CD4-positive, alpha-beta memory T cell (primary cell): ENCODE data around the gene DCT. TPM values are rescaled to one million over a fixed set of nuclear protein-coding genes. Genes with fewer than 3 reads are reported as not detected.

ENCODE experiments used
- CTCF ChIA-PET: fragments of 350-600 bp; sonication (Branson Sonifier 250); formaldehyde crosslinking; loops from one replicate; lab custom pipeline; 2021; ENCODE audit warnings: inconsistent platforms; ENCODE audit not compliant: partially characterized antibody; lab: Charles Lee
- POLR2A ChIA-PET: fragments of 350-600 bp; sonication (Branson Sonifier 250); formaldehyde crosslinking; loops from one replicate; lab custom pipeline; 2021; ENCODE audit not compliant: partially characterized antibody; lab: Charles Lee
- DNase-seq, 5 donors: peaks; one replicate each; pipeline versions ENCODE4 v3.0.0 to v3.0.0-alpha.2; 2020 to 2022; ENCODE audit warnings: mixed read lengths in 1 of 5
- H3K27ac ChIP-seq: one replicate; pipeline ENCODE4 v1.7.0; 2013; ENCODE audit warnings: low read depth, low read length
- H3K27me3 ChIP-seq: 2 replicates; pipeline ENCODE4 v1.7.0; 2013; ENCODE audit warnings: mild to moderate bottlenecking, low read length, moderate library complexity; ENCODE audit not compliant: insufficient read depth
- H3K36me3 ChIP-seq: 2 replicates; pipeline ENCODE4 v1.7.0; 2013; ENCODE audit warnings: mild to moderate bottlenecking, low read length, moderate library complexity; ENCODE audit not compliant: insufficient read depth
- H3K4me1 ChIP-seq: 2 replicates; pipeline ENCODE4 v1.7.0; 2013; ENCODE audit warnings: mild to moderate bottlenecking, low read length, moderate library complexity; ENCODE audit not compliant: insufficient read depth
- H3K4me3 ChIP-seq, 2 donors: one replicate each; pipeline ENCODE4 v1.7.0; 2013; ENCODE audit warnings: low read length in 2 of 2, mild to moderate bottlenecking in 1 of 2
- H3K9me3 ChIP-seq, 2 donors: one replicate each; pipeline ENCODE4 v1.7.0; 2013; ENCODE audit warnings: low read length in 2 of 2, control low read depth in 1 of 2; ENCODE audit not compliant: control insufficient read depth in 1 of 2
- H3K27ac Mint-ChIP-seq, 7 donors: one replicate each; pipeline ENCODE4 v1.8.0; 2020 to 2021; ENCODE audit warnings: mixed read lengths in 7 of 7, mild to moderate bottlenecking in 6 of 7, inconsistent platforms in 3 of 7, moderate library complexity in 3 of 7
- H3K27me3 Mint-ChIP-seq, 2 donors: one replicate each; pipeline ENCODE4 v1.8.0; 2020 to 2021; ENCODE audit warnings: mixed read lengths in 2 of 2
- H3K36me3 Mint-ChIP-seq, 2 donors: one replicate each; pipeline ENCODE4 v1.8.0; 2020 to 2021; ENCODE audit warnings: mixed read lengths in 2 of 2, inconsistent platforms in 1 of 2, mild to moderate bottlenecking in 1 of 2
- H3K4me1 Mint-ChIP-seq, 4 donors: one replicate each; pipeline ENCODE4 v1.8.0; 2020 to 2021; ENCODE audit warnings: mixed read lengths in 4 of 4, mild to moderate bottlenecking in 1 of 4
- H3K4me3 Mint-ChIP-seq, 8 donors: one replicate each; pipeline ENCODE4 v1.8.0; 2020 to 2021; ENCODE audit warnings: mixed read lengths in 8 of 8, mild to moderate bottlenecking in 7 of 8, moderate library complexity in 6 of 8, inconsistent platforms in 3 of 8
- H3K9me3 Mint-ChIP-seq, 8 donors: one replicate each; pipeline ENCODE4 v1.8.0; 2020 to 2021; ENCODE audit warnings: mixed read lengths in 8 of 8, mild to moderate bottlenecking in 5 of 8, inconsistent platforms in 3 of 8, moderate library complexity in 1 of 8
- intact Hi-C: fragments of 100-400 bp; cut with micrococcal nuclease; formaldehyde crosslinking; loops from one replicate; pipeline ENCODE4 v1.15.1; 2023
- polyA plus RNA-seq, 2 donors: library from polyadenylated mRNA; unstranded; fragments of 300-500 nt; fragmentation: Illumina TruSeq; gene quantifications; one replicate each; pipeline ENCODE4 v1.2.3, GENCODE V29; 2021
- total RNA-seq, 2 experiments: library from RNA; stranded (reverse); gene quantifications; one replicate each; pipeline ENCODE4 v1.2.3, GENCODE V29; 2021

The DCT gene
- total and polyA plus RNA-seq, 4 experiments from 2014 or later = 0.21 to 0.53 (median 0.30) TPM

DNA sequence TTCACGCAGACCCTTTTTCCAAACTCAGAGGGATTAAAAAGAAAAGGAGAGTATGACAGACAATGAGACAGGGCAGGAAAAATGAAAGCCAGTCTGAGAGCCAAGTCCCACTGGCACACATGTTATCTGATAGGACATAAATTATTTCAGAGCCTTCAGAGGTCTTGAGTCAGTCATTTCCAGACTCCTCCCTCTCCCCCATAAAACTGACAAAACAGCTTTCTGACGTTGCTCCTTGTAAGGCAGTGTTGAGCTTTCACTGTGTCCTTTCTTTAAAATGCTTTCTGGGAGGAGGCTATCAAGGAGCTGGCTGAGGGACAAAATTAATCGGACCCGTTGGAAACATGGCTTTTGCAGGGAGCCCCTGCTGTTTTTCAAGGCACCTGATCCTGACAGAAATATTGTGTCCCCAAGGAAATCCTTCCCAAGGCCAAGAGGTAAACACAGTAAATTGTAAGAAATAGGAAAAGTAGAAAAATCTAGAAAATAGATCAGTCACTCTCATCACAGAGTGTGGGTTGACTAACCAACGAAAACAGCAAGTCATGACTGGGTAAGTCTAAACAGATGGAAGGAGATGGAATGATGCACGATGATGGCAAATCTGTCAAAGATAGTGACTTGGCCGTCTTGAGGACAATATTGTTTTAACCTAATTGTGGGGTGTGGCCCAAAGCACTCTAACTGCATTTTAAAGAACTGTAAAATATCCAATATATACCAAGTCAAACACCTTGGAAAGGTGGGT, 89.7 kb downstream of the DCT start:
- intact Hi-C loops = no loop called here
- Histone ChIP-seq H3K4me1 (no peaks in the 10 kb centered on the region), H3K9me3 (no peaks in the 10 kb centered on the region), H3K4me3 (no peak overlapping the region), H3K27ac (no peak overlapping the region), H3K27me3 (no peaks in the 10 kb centered on the region), H3K36me3 (no peaks in the 10 kb centered on the region)
- Mint-ChIP-seq H3K9me3 (peaks cover 0 to 2% (median 0%) of the 10 kb centered on the region in 8 donors), H3K27ac (no peak overlapping the region), H3K27me3 (no peaks in the 10 kb centered on the region), H3K4me3 (no peak overlapping the region), H3K36me3 (no peaks in the 10 kb centered on the region), H3K4me1 (no peaks in the 10 kb centered on the region)
- no peak for DNase-seq
- CTCF ChIA-PET = no interaction called here
- POLR2A ChIA-PET = no interaction called here

DNA sequence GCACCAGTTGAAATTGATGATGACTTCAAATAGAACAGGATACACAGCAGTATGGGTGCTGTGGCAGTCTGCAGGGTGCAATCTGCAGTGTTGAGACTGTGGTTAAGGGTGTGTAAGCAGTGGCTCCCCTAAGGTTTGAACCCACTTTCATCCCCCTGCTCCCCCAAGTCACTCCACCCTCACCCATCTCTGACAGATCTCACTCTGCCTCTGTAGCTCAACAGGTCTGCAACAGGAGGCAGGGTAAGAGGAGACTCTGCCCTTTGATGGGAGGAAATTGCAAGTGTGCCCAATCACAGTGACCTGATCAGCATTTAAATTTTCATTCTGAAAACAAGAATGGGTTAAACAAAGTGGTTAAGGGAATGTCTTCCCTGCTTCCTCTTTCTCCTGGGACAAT, 92.4 kb downstream of the DCT start:
- Histone ChIP-seq H3K4me1 (no peaks in the 10 kb centered on the region), H3K9me3 (no peaks in the 10 kb centered on the region), H3K4me3 (no peak overlapping the region), H3K27ac (no peak overlapping the region), H3K36me3 (no peaks in the 10 kb centered on the region), H3K27me3 (no peaks in the 10 kb centered on the region)
- H3K4me3 Mint-ChIP-seq = no peak overlapping the region
- H3K27ac Mint-ChIP-seq = no peak overlapping the region
- intact Hi-C loops = no loop called here
- ChIA-PET POLR2A (no interaction called here), CTCF (no interaction called here)
- H3K4me1 Mint-ChIP-seq = no peaks in the 10 kb centered on the region
- DNase-seq = no peak
- H3K9me3 Mint-ChIP-seq = no peaks in the 10 kb centered on the region
- no peaks in the 10 kb centered on the region for H3K36me3 Mint-ChIP-seq
- H3K27me3 Mint-ChIP-seq = peaks cover 4 to 8% of the 10 kb centered on the region in 2 donors

Other genes starting within 250 kb of the DCT start
- 10 to 100 TPM; 15.9 to 16.8 TPM for gene TGDS, start 116.5 kb upstream of the DCT start, total RNA-seq
- 10 to 100 TPM; 15.9 to 16.7 TPM for gene TGDS, start 116.5 kb upstream of the DCT start, polyA plus RNA-seq
- gene GPR180, start 122.2 kb upstream of the DCT start, total RNA-seq = 1 to 10 TPM; 4.8 to 5.3 TPM
- gene GPR180, start 122.2 kb upstream of the DCT start, polyA plus RNA-seq = 1 to 10 TPM; 1.6 to 1.8 TPM
- not detected for gene SOX21, start 232.9 kb upstream of the DCT start, total RNA-seq
- gene SOX21, start 232.9 kb upstream of the DCT start, polyA plus RNA-seq = not detected